ENCODE measurements around the gene METTL25B.

METTL25B gene

GRCh38 chr1:156709031-156709430 is 19.2 kb upstream of the METTL25B start:
- Histone ChIP-seq H3K79me2 (ENCODE audit: control insufficient read depth, low read length) (no peaks in the 10 kb centered on the region), H3K9me2 (replicated peaks; ENCODE audit: control insufficient read depth, low read length) (no peaks in the 10 kb centered on the region), H3K4me1 (ENCODE audit: control insufficient read depth, low read length) (peaks cover 20% of the 10 kb centered on the region), H3K27ac (ENCODE audit: low read depth, low read length) (no peak overlapping the region), H3K27me3 (ENCODE audit: control insufficient read depth, low read length) (peaks cover 42% of the 10 kb centered on the region), H3K36me3 (ENCODE audit: control insufficient read depth, low read length) (no peaks in the 10 kb centered on the region), H3K4me3 (ENCODE audit: low read length) (no peak overlapping the region), H3K4me2 (ENCODE audit: low read length) (no peak overlapping the region), H4K20me1 (ENCODE audit: control insufficient read depth, insufficient read depth, low read depth, low read length) (0 out of 2 replicates have a peak, but pooled peaks cover 3% of the 10 kb centered on the region), H3F3A (ENCODE audit: control insufficient read depth, insufficient read depth) (no peaks in the 10 kb centered on the region), H3K9me3 (ENCODE audit: control insufficient read depth, insufficient read depth, low read length) (no peaks in the 10 kb centered on the region)
- no peak for TF ChIP-seq EZH2phosphoT487 (IDR thresholded peaks at IDR 0.05; ENCODE audit: borderline replicate concordance, low read length)
- TF ChIP-seq, protein P1, sequence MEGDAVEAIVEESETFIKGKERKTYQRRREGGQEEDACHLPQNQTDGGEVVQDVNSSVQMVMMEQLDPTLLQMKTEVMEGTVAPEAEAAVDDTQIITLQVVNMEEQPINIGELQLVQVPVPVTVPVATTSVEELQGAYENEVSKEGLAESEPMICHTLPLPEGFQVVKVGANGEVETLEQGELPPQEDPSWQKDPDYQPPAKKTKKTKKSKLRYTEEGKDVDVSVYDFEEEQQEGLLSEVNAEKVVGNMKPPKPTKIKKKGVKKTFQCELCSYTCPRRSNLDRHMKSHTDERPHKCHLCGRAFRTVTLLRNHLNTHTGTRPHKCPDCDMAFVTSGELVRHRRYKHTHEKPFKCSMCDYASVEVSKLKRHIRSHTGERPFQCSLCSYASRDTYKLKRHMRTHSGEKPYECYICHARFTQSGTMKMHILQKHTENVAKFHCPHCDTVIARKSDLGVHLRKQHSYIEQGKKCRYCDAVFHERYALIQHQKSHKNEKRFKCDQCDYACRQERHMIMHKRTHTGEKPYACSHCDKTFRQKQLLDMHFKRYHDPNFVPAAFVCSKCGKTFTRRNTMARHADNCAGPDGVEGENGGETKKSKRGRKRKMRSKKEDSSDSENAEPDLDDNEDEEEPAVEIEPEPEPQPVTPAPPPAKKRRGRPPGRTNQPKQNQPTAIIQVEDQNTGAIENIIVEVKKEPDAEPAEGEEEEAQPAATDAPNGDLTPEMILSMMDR (IDR thresholded peaks at IDR 0.05; ENCODE audit: low read depth, low read length, poor library complexity, severe bottlenecking): no peak

- Histone ChIP-seq H3K4me2 (ENCODE audit: low read length) (no peak overlapping the region), H3K79me2 (ENCODE audit: control insufficient read depth, low read length) (no peaks in the 10 kb centered on the region), H3K36me3 (ENCODE audit: control insufficient read depth, low read length) (no peaks in the 10 kb centered on the region), H3K4me1 (ENCODE audit: control insufficient read depth, low read length) (peaks cover 20% of the 10 kb centered on the region), H3K9me2 (replicated peaks; ENCODE audit: control insufficient read depth, low read length) (no peaks in the 10 kb centered on the region), H3K9me3 (ENCODE audit: control insufficient read depth, insufficient read depth, low read length) (no peaks in the 10 kb centered on the region), H4K20me1 (ENCODE audit: control insufficient read depth, insufficient read depth, low read depth, low read length) (0 out of 2 replicates have a peak, but pooled peaks cover 3% of the 10 kb centered on the region), H3K4me3 (ENCODE audit: low read length) (no peak overlapping the region), H3K27me3 (ENCODE audit: control insufficient read depth, low read length) (peaks cover 33% of the 10 kb centered on the region), H3F3A (ENCODE audit: control insufficient read depth, insufficient read depth) (no peaks in the 10 kb centered on the region), H3K27ac (ENCODE audit: low read depth, low read length) (no peak overlapping the region)
- TF ChIP-seq, protein P1 (IDR thresholded peaks at IDR 0.05; ENCODE audit: low read depth, low read length, poor library complexity, severe bottlenecking): no peak
- TF ChIP-seq EZH2phosphoT487 (IDR thresholded peaks at IDR 0.05; ENCODE audit: borderline replicate concordance, low read length): no peak
These were observed 18.3 kb upstream of the METTL25B start for GRCh38 chr1:156709757-156710489.

- H3K27ac ChIP-seq (ENCODE audit: low read depth, low read length): no peak overlapping the region
- H3K4me3 ChIP-seq (ENCODE audit: low read length): no peak overlapping the region
- H3K36me3 ChIP-seq (ENCODE audit: control insufficient read depth, low read length): no peaks in the 10 kb centered on the region
- H3K9me2 ChIP-seq (replicated peaks; ENCODE audit: control insufficient read depth, low read length): no peaks in the 10 kb centered on the region
- peaks cover 9% of the 10 kb centered on the region for H3K4me1 ChIP-seq (ENCODE audit: control insufficient read depth, low read length)
- peaks cover 5% of the 10 kb centered on the region; the same call in 1 of the 2 replicates for H3F3A ChIP-seq (ENCODE audit: control insufficient read depth, insufficient read depth)
- no peak overlapping the region for H3K4me2 ChIP-seq (ENCODE audit: low read length)
- no peaks in the 10 kb centered on the region for H3K9me3 ChIP-seq (ENCODE audit: control insufficient read depth, insufficient read depth, low read length)
- TF ChIP-seq EZH2phosphoT487 (IDR thresholded peaks at IDR 0.05; ENCODE audit: borderline replicate concordance, low read length): no peak
- TF ChIP-seq, protein P1 (IDR thresholded peaks at IDR 0.05; ENCODE audit: low read depth, low read length, poor library complexity, severe bottlenecking): no peak
- peaks cover 20% of the 10 kb centered on the region for H3K27me3 ChIP-seq (ENCODE audit: control insufficient read depth, low read length)
- 0 out of 2 replicates have a peak, but pooled peaks cover 3% of the 10 kb centered on the region for H4K20me1 ChIP-seq (ENCODE audit: control insufficient read depth, insufficient read depth, low read depth, low read length)
- no peaks in the 10 kb centered on the region for H3K79me2 ChIP-seq (ENCODE audit: control insufficient read depth, low read length)
These were observed 17.1 kb upstream of the METTL25B start for GRCh38 chr1:156711011-156711817.
